Measurements from ENCODE around the gene PPP6R3.

DNA sequence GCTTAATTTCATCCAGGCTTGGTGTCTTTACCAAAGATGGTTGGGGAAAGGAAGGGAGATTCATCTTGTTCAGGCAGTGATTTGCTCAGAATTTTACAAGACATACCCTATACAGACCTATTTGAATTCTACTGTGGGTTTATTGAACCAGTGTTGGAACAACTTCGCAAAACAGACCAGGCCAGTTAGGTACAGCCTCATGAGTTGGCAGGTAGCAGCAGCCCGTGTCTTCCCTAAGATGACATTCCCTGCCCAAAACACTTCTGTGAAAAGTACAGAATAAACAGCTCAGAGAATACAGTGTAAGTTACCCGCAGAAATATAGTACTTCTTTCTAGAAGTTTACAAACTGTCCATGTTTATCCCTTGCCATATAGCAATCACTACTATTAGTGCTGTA is 121.3 kb downstream of the PPP6R3 start:
- TF ChIP-seq, protein P1, sequence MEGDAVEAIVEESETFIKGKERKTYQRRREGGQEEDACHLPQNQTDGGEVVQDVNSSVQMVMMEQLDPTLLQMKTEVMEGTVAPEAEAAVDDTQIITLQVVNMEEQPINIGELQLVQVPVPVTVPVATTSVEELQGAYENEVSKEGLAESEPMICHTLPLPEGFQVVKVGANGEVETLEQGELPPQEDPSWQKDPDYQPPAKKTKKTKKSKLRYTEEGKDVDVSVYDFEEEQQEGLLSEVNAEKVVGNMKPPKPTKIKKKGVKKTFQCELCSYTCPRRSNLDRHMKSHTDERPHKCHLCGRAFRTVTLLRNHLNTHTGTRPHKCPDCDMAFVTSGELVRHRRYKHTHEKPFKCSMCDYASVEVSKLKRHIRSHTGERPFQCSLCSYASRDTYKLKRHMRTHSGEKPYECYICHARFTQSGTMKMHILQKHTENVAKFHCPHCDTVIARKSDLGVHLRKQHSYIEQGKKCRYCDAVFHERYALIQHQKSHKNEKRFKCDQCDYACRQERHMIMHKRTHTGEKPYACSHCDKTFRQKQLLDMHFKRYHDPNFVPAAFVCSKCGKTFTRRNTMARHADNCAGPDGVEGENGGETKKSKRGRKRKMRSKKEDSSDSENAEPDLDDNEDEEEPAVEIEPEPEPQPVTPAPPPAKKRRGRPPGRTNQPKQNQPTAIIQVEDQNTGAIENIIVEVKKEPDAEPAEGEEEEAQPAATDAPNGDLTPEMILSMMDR (IDR thresholded peaks at IDR 0.05; ENCODE audit: low read length): no peak
- TF ChIP-seq EZH2 (IDR thresholded peaks at IDR 0.05; ENCODE audit: borderline replicate concordance, low read length): no peak

Data from OCI-LY1 (cell line).